ENCODE results near the gene RAB21.

DNA sequence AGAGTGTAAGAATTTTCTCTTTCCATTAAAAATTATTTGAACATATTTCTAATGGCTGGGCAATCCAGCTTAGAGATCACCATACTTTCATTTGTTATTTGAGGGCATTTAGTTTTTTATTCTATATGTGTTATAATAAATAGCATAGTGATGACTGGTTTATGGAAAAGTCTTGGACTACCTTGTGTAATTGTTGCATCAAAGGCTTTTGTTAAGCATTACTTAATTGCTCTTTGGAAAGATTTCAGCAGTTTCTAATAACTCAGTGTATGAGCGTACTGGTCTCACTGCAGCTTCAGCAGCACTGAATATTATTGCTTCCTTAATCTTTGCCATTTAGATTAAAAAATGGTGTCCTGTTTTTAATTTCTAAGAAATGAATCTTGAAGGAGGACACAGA, 46.0 kb upstream of the RAB21 start:
- TF ChIP-seq, protein P1, sequence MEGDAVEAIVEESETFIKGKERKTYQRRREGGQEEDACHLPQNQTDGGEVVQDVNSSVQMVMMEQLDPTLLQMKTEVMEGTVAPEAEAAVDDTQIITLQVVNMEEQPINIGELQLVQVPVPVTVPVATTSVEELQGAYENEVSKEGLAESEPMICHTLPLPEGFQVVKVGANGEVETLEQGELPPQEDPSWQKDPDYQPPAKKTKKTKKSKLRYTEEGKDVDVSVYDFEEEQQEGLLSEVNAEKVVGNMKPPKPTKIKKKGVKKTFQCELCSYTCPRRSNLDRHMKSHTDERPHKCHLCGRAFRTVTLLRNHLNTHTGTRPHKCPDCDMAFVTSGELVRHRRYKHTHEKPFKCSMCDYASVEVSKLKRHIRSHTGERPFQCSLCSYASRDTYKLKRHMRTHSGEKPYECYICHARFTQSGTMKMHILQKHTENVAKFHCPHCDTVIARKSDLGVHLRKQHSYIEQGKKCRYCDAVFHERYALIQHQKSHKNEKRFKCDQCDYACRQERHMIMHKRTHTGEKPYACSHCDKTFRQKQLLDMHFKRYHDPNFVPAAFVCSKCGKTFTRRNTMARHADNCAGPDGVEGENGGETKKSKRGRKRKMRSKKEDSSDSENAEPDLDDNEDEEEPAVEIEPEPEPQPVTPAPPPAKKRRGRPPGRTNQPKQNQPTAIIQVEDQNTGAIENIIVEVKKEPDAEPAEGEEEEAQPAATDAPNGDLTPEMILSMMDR (IDR thresholded peaks at IDR 0.05): no peak
- TF ChIP-seq EZH2phosphoT487 (IDR thresholded peaks at IDR 0.05): no peak

Data from neural progenitor cell (in vitro differentiated cells).